SK-N-SH treated with all-trans-retinoic acid at 6 μM for 48 hours (cell line): ENCODE data around the gene RPAP3.

ENCODE experiments used
- ATAC-seq: fragments of 200-7000 bp; cut with Tn5 transposase; 3 replicates; pipeline ENCODE4 v1.9.1; 2020; ENCODE audit warnings: mild to moderate bottlenecking, moderate library complexity
- BACH2 ChIP-seq: fragments of 250-450 bp; sonication (Bioruptor Pico); IDR thresholded peaks from 2 replicates; pipeline ENCODE4 v1.9.0; 2021; ENCODE audit warnings: mild to moderate bottlenecking, borderline replicate concordance
- ESRRG ChIP-seq: fragments of 250-450 bp; sonication (Bioruptor Pico); IDR thresholded peaks from 2 replicates; pipeline ENCODE4 v1.6.1; 2021; ENCODE audit warnings: mild to moderate bottlenecking
- GLIS3 ChIP-seq: fragments of 250-450 bp; sonication (Bioruptor Pico); IDR thresholded peaks from 2 replicates; pipeline ENCODE4 v1.5.0; 2020; ENCODE audit warnings: mild to moderate bottlenecking, moderate library complexity
- OSR1 ChIP-seq: fragments of 250-450 bp; sonication (Bioruptor Pico); IDR thresholded peaks from 2 replicates; pipeline ENCODE4 v1.8.0; 2022; ENCODE audit warnings: moderate library complexity, mild to moderate bottlenecking, inconsistent platforms
- PPARA ChIP-seq: fragments of 250-450 bp; sonication (Bioruptor Pico); IDR thresholded peaks from 2 replicates; pipeline ENCODE4 v1.5.0; 2020; ENCODE audit warnings: mild to moderate bottlenecking, borderline replicate concordance
- RARB ChIP-seq: fragments of 250-450 bp; sonication (Bioruptor Pico); IDR thresholded peaks from 2 replicates; pipeline ENCODE4 v1.8.0; 2021; ENCODE audit warnings: mild to moderate bottlenecking, moderate library complexity
- SNAI2 ChIP-seq: fragments of 250-450 bp; sonication (Bioruptor Pico); IDR thresholded peaks from 2 replicates; pipeline ENCODE4 v1.5.0; 2020; ENCODE audit warnings: mild to moderate bottlenecking, moderate library complexity
- TCF4 ChIP-seq: fragments of 250-450 bp; sonication (Bioruptor Pico); IDR thresholded peaks from 2 replicates; pipeline ENCODE4 v1.8.0; 2021; ENCODE audit warnings: mild to moderate bottlenecking, moderate library complexity, borderline replicate concordance
- TOX ChIP-seq: fragments of 250-450 bp; sonication (Bioruptor Pico); IDR thresholded peaks from 2 replicates; pipeline ENCODE4 v1.8.0; 2021; ENCODE audit warnings: mild to moderate bottlenecking, moderate library complexity, borderline replicate concordance
- ZFP3 ChIP-seq: fragments of 250-450 bp; sonication (Bioruptor Pico); IDR thresholded peaks from 2 replicates; pipeline ENCODE4 v1.5.0; 2020; ENCODE audit warnings: mild to moderate bottlenecking, moderate library complexity
- ZFP30 ChIP-seq: fragments of 450-650 bp; formaldehyde crosslinking; IDR thresholded peaks from 2 replicates; pipeline ENCODE4 v1.5.0; 2022; ENCODE audit warnings: mild to moderate bottlenecking, moderate library complexity
- ZNF565 ChIP-seq: fragments of 450-650 bp; formaldehyde crosslinking; conservative IDR thresholded peaks from 2 replicates; pipeline ENCODE4 v1.5.0; 2020; ENCODE audit warnings: low read depth, mild to moderate bottlenecking, moderate library complexity
- ZNF8 ChIP-seq: fragments of 450-650 bp; formaldehyde crosslinking; IDR thresholded peaks from 2 replicates; pipeline ENCODE4 v1.5.0; 2020; ENCODE audit warnings: mild to moderate bottlenecking, moderate library complexity
- TF ChIP-seq, protein P1 (sequence below): fragments of 250-450 bp; sonication (Bioruptor Pico); IDR thresholded peaks from 2 replicates; pipeline ENCODE4 v1.5.1; 2020; ENCODE audit warnings: low read depth, mild to moderate bottlenecking, moderate library complexity
- TF ChIP-seq, protein P2 (sequence below): fragments of 250-450 bp; sonication (Bioruptor Pico); IDR thresholded peaks from 2 replicates; pipeline ENCODE4 v1.8.0; 2020; ENCODE audit warnings: mild to moderate bottlenecking, moderate library complexity, borderline replicate concordance
- TF ChIP-seq, protein P3 (sequence below): fragments of 250-450 bp; sonication (Bioruptor Pico); IDR thresholded peaks from 2 replicates; pipeline ENCODE4 v1.5.0; 2020; ENCODE audit warnings: mild to moderate bottlenecking, moderate library complexity
- TF ChIP-seq, protein P4 (sequence below): fragments of 250-450 bp; sonication (Bioruptor Pico); IDR thresholded peaks from 2 replicates; pipeline ENCODE4 v1.8.0; 2021; ENCODE audit warnings: low read depth, mild to moderate bottlenecking, moderate library complexity, borderline replicate concordance

Gene RPAP3

DNA sequence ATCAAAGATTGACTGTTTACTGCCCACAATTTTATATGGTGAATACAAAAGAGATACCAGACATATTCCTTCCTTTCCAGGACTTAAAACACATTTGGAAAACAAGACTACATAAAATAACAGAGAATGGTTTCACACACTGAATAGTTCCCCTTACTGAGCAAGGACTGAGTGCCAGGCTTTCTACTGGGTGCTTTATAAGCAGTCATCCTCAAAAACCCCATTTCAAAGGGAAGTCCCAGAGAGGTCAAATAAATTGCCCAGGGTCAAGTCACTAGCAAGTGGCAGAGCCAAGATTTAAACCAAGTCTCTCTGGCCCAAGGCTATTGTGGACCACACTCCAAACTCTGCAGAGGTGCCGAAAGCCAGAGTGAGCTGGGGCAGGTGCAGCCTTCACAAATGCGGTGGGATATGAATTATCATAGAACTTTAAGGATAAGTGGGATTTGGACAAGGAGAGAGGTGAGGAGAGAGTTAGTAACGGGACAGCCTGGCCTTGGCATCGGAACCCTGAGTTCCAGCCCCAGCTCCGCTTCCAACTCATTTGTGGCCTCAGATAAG, 9.1 kb upstream of the RPAP3 start:
- TF ChIP-seq, protein P1, sequence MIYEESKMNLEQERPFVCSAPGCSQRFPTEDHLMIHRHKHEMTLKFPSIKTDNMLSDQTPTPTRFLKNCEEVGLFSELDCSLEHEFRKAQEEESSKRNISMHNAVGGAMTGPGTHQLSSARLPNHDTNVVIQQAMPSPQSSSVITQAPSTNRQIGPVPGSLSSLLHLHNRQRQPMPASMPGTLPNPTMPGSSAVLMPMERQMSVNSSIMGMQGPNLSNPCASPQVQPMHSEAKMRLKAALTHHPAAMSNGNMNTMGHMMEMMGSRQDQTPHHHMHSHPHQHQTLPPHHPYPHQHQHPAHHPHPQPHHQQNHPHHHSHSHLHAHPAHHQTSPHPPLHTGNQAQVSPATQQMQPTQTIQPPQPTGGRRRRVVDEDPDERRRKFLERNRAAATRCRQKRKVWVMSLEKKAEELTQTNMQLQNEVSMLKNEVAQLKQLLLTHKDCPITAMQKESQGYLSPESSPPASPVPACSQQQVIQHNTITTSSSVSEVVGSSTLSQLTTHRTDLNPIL (CRISPR knock-in tag), result no peak
- TF ChIP-seq, protein P2, sequence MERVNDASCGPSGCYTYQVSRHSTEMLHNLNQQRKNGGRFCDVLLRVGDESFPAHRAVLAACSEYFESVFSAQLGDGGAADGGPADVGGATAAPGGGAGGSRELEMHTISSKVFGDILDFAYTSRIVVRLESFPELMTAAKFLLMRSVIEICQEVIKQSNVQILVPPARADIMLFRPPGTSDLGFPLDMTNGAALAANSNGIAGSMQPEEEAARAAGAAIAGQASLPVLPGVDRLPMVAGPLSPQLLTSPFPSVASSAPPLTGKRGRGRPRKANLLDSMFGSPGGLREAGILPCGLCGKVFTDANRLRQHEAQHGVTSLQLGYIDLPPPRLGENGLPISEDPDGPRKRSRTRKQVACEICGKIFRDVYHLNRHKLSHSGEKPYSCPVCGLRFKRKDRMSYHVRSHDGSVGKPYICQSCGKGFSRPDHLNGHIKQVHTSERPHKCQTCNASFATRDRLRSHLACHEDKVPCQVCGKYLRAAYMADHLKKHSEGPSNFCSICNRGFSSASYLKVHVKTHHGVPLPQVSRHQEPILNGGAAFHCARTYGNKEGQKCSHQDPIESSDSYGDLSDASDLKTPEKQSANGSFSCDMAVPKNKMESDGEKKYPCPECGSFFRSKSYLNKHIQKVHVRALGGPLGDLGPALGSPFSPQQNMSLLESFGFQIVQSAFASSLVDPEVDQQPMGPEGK (CRISPR knock-in tag), result no peak
- TF ChIP-seq, all 23 proteins: peak for 0
- no peak for ATAC-seq

DNA sequence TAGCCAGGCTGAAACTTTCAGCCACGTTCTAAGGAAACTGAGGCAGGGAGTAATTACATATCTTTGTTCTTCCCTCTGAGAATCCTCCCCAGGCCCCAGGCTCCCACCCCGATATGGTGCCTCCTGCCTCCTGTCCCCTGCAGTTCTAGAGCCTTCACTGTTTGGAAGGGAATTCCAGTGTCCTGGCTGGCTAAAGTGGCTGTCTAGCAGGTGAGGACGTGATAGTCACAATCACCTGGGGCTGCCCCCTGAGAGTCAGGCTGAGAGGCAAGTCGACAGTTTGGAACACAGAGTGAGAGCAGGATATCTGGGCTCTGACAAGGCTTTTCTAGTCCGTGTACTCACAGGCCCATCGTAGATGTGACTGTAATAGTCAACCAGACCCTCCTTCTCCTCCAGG, 6.3 kb upstream of the RPAP3 start:
- ATAC-seq, result no peak

DNA sequence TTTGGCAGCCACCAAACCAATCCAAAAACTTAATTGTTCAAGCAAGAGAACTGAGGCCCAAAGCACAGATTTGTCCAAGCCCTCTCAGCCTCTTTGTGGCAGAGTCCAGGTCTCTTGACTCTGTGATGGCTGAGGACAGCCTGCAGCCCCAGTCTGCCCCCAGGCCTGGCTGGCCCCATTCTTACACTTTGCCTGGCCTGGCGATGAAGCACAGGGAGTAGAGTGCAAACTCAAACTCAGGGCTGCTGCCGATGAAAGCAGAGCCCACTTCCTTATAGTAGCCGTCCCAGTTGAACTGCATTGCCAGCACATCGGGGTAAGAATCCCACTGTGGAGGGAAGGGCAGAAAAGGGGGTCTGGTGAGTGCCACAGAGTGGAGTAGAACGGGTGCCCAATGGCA, 5.6 kb upstream of the RPAP3 start:
- TF ChIP-seq, protein P3, sequence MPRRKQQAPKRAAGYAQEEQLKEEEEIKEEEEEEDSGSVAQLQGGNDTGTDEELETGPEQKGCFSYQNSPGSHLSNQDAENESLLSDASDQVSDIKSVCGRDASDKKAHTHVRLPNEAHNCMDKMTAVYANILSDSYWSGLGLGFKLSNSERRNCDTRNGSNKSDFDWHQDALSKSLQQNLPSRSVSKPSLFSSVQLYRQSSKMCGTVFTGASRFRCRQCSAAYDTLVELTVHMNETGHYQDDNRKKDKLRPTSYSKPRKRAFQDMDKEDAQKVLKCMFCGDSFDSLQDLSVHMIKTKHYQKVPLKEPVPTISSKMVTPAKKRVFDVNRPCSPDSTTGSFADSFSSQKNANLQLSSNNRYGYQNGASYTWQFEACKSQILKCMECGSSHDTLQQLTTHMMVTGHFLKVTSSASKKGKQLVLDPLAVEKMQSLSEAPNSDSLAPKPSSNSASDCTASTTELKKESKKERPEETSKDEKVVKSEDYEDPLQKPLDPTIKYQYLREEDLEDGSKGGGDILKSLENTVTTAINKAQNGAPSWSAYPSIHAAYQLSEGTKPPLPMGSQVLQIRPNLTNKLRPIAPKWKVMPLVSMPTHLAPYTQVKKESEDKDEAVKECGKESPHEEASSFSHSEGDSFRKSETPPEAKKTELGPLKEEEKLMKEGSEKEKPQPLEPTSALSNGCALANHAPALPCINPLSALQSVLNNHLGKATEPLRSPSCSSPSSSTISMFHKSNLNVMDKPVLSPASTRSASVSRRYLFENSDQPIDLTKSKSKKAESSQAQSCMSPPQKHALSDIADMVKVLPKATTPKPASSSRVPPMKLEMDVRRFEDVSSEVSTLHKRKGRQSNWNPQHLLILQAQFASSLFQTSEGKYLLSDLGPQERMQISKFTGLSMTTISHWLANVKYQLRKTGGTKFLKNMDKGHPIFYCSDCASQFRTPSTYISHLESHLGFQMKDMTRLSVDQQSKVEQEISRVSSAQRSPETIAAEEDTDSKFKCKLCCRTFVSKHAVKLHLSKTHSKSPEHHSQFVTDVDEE (CRISPR knock-in tag), result no peak
- TF ChIP-seq GLIS3 (CRISPR knock-in tag) (no peak), TCF4 (no peak), ZNF8 (no peak), PPARA (CRISPR knock-in tag) (no peak), BACH2 (CRISPR knock-in tag) (no peak), ZFP3 (no peak), OSR1 (no peak), TOX (CRISPR knock-in tag) (no peak), ESRRG (CRISPR knock-in tag) (no peak), RARB (CRISPR knock-in tag) (no peak), ZNF565 (CRISPR knock-in tag) (no peak)
- TF ChIP-seq, protein P2 (CRISPR knock-in tag), result no peak
- TF ChIP-seq, protein P4, sequence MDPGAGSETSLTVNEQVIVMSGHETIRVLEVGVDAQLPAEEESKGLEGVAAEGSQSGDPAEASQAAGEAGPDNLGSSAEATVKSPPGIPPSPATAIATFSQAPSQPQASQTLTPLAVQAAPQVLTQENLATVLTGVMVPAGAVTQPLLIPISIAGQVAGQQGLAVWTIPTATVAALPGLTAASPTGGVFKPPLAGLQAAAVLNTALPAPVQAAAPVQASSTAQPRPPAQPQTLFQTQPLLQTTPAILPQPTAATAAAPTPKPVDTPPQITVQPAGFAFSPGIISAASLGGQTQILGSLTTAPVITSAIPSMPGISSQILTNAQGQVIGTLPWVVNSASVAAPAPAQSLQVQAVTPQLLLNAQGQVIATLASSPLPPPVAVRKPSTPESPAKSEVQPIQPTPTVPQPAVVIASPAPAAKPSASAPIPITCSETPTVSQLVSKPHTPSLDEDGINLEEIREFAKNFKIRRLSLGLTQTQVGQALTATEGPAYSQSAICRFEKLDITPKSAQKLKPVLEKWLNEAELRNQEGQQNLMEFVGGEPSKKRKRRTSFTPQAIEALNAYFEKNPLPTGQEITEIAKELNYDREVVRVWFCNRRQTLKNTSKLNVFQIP (CRISPR knock-in tag), result no peak
- ATAC-seq, result no peak

More for the DNA sequence above, 6.3 kb upstream of the RPAP3 start:
- TF ChIP-seq TCF4, result no peak
- no peak for TF ChIP-seq ZFP30 (CRISPR knock-in tag)
- TF ChIP-seq BACH2 (CRISPR knock-in tag), result no peak
- TF ChIP-seq SNAI2 (CRISPR knock-in tag), result no peak
- TF ChIP-seq, protein P3 (CRISPR knock-in tag), result no peak
